NCI-H1105 treated with DMSO at 0.1 percent for 48 hours (cell line): Measurements from ENCODE around the gene MYH6.
"Not testable (repeated sequence)": the region's sequence is repeated elsewhere in the genome, so short reads cannot be mapped to it uniquely, and the experiment has no call there.

Source experiments
- DNase-seq: peaks from one replicate; lab custom pipeline; 2025; lab: John Stamatoyannopoulos, UW

MYH6 gene

GRCh38 chr14:23435543-23436326, 27.7 kb upstream of the MYH6 start, which contains the start of gene MYH7:
Gene MYH7, minus strand, starts transcription at chr14:23435660. Its CDS starts 1,928 bp downstream, at chr14:23433732.
- no peak for DNase-seq

GRCh38 chr14:23434488-23435222, 26.6 kb upstream of the MYH6 start:
- no peak for DNase-seq

GRCh38 chr14:23433457-23433856, 25.4 kb upstream of the MYH6 start:
- no peak for DNase-seq

- no peak for DNase-seq
Measured at GRCh38 chr14:23432946-23433345, 24.9 kb upstream of the MYH6 start.

GRCh38 chr14:23432102-23432925, 24.2 kb upstream of the MYH6 start:
- no peak for DNase-seq

GRCh38 chr14:23431486-23431885, 23.4 kb upstream of the MYH6 start:
- DNase-seq = no peak

- peak; percentile 8 for DNase-seq
Measured at GRCh38 chr14:23430723-23431085, 22.6 kb upstream of the MYH6 start.

GRCh38 chr14:23430016-23430722, 22.1 kb upstream of the MYH6 start:
- no peak for DNase-seq

- no peak for DNase-seq
Measured at GRCh38 chr14:23428686-23429495, 20.8 kb upstream of the MYH6 start.

GRCh38 chr14:23425798-23426197, 17.7 kb upstream of the MYH6 start:
- DNase-seq = not testable (repeated sequence)

- no peak for DNase-seq
Measured at GRCh38 chr14:23425169-23425568, 17.1 kb upstream of the MYH6 start.

GRCh38 chr14:23423657-23424056, 15.6 kb upstream of the MYH6 start:
- no peak for DNase-seq

GRCh38 chr14:23421594-23421993, 13.5 kb upstream of the MYH6 start:
- DNase-seq = no peak

GRCh38 chr14:23419646-23420045, 11.6 kb upstream of the MYH6 start:
- not testable (repeated sequence) for DNase-seq

- no peak for DNase-seq
Measured at GRCh38 chr14:23418021-23418420, 9.9 kb upstream of the MYH6 start.

- DNase-seq = not testable (repeated sequence)
Measured at GRCh38 chr14:23417269-23417668, 9.2 kb upstream of the MYH6 start.

- DNase-seq = no peak
Measured at GRCh38 chr14:23416801-23417200, 8.7 kb upstream of the MYH6 start.

- DNase-seq = no peak
Measured at GRCh38 chr14:23415821-23416778, 8.0 kb upstream of the MYH6 start.

GRCh38 chr14:23414906-23415820, 7.1 kb upstream of the MYH6 start:
- no peak for DNase-seq
